K562 (cell line): ENCODE results near the gene PRCD. TPM values are rescaled to one million over a fixed set of nuclear protein-coding genes. Genes with fewer than 3 reads are reported as not detected.

Experiments
- ATAC-seq: fragments of 200-7000 bp; cut with Tn5 transposase; 3 replicates; pipeline ENCODE4 v1.9.1; 2020; ENCODE audit warnings: moderate library complexity
- BruUV-seq: library from RNA; stranded (reverse); fragments of 400-500 nt; replicated peaks from 2 replicates; lab custom pipeline; 2021; lab: Mats Ljungman, UMichigan
- CTCF ChIA-PET: fragments of 300-600 bp; formaldehyde crosslinking; extraction: SDS; loops from one replicate; lab custom pipeline; 2021; ENCODE audit warnings: low intra/inter-chr PET ratio; lab: Yijun Ruan, JAX
- POLR2A ChIA-PET: fragments of 300-600, 350-650 bp; sonication (Branson Sonifier 250); formaldehyde crosslinking; extraction: SDS; loops from one replicate; lab custom pipeline; 2021; ENCODE audit warnings: antibody characterized with exemption, inconsistent platforms; lab: Yijun Ruan, JAX
- DNase-seq, 4 experiments: peaks; one replicate each; pipeline versions ENCODE4 v3.0.0 to v3.0.0-alpha.2; 2011 to 2018; ENCODE audit warnings: low spot score in 3 of 4, mixed read lengths in 3 of 4; ENCODE audit errors: extremely low read depth in 1 of 4
- FAIRE-seq: peaks from 2 replicates; lab custom pipeline; 2011; peaks lifted over from hg19 to GRCh38; lab: Jason Lieb, UNC
- H2AFZ ChIP-seq: 2 replicates; pipeline ENCODE4 v1.6.0; 2011; ENCODE audit warnings: low read depth, low read length, control low read depth, inconsistent platforms
- H3K27ac ChIP-seq: fragments of 200-600 bp; 3 replicates; pipeline ENCODE4 v1.8.0; 2011; ENCODE audit warnings: low read depth, mild to moderate bottlenecking, control low read depth, inconsistent platforms, low read length, moderate library complexity, mixed read lengths; ENCODE audit errors: extremely low read depth
- H3K27me3 ChIP-seq, 2 experiments: fragments of 300-600 bp in 1 of 2; 2 replicates in 1 of 2; 3 replicates in 1 of 2; pipeline versions ENCODE4 v1.6.0 to v1.8.0; 2011; ENCODE audit warnings: inconsistent platforms in 2 of 2, low read length in 2 of 2, mild to moderate bottlenecking in 1 of 2, mixed read lengths in 1 of 2, moderate library complexity in 1 of 2; ENCODE audit not compliant: control insufficient read depth in 2 of 2, insufficient read depth in 2 of 2
- H3K36me3 ChIP-seq: fragments of 300-600 bp; 3 replicates; pipeline ENCODE4 v1.8.0; 2011; ENCODE audit warnings: mild to moderate bottlenecking, low read length, inconsistent platforms; ENCODE audit not compliant: control insufficient read depth, insufficient read depth
- H3K4me1 ChIP-seq, 2 experiments: fragments of 200-600 bp in 1 of 2; replicated peaks in 1 of 2; 2 replicates in 1 of 2; 3 replicates in 1 of 2; pipeline versions ENCODE4 v1.5.1 to v1.8.0; 2011; ENCODE audit warnings: inconsistent platforms in 2 of 2, low read length in 2 of 2, mild to moderate bottlenecking in 1 of 2, mixed read lengths in 1 of 2, moderate library complexity in 1 of 2; ENCODE audit not compliant: control insufficient read depth in 2 of 2, insufficient read depth in 2 of 2
- H3K4me2 ChIP-seq: 2 replicates; pipeline ENCODE4 v1.6.1; 2011; ENCODE audit warnings: low read length, control low read depth, inconsistent platforms, mixed read lengths; ENCODE audit not compliant: insufficient read depth
- H3K4me3 ChIP-seq: fragments of 200-600 bp; sonication (generic), shearing (Covaris generic); 2 replicates; pipeline ENCODE4 v1.5.1; 2016; ENCODE audit warnings: control low read depth, inconsistent platforms
- H3K79me2 ChIP-seq: fragments of 200-600 bp; 3 replicates; pipeline ENCODE4 v1.8.0; 2011; ENCODE audit warnings: low read length, inconsistent platforms; ENCODE audit not compliant: control insufficient read depth, insufficient read depth
- H3K9ac ChIP-seq, 2 experiments: 2 replicates each; pipeline versions ENCODE4 v1.6.0 to v1.6.1; 2011; ENCODE audit warnings: low read depth in 2 of 2, low read length in 2 of 2, control low read depth in 1 of 2, inconsistent platforms in 1 of 2, mild to moderate bottlenecking in 1 of 2, mixed read lengths in 1 of 2; ENCODE audit not compliant: insufficient read depth in 1 of 2
- H3K9me1 ChIP-seq: one replicate; pipeline ENCODE4 v1.6.0; 2011; ENCODE audit warnings: inconsistent platforms, mild to moderate bottlenecking, low read length, moderate library complexity; ENCODE audit not compliant: control insufficient read depth, insufficient read depth
- H3K9me3 ChIP-seq: replicated peaks from 2 replicates; pipeline ENCODE4 v1.5.1; 2011; ENCODE audit warnings: low read depth, low read length, inconsistent platforms; ENCODE audit not compliant: control insufficient read depth, insufficient read depth
- H4K20me1 ChIP-seq: replicated peaks from 2 replicates; pipeline ENCODE4 v1.6.1; 2011; ENCODE audit warnings: low read length, inconsistent platforms, mixed read lengths; ENCODE audit not compliant: control insufficient read depth, insufficient read depth
- ARID1B ChIP-seq: fragments of 450-650 bp; IDR thresholded peaks from 2 replicates; pipeline ENCODE4 v1.6.1; 2016; ENCODE audit warnings: antibody characterized with exemption, mild to moderate bottlenecking, inconsistent platforms
- CC2D1A ChIP-seq: fragments of 450-650 bp; IDR thresholded peaks from 2 replicates; pipeline ENCODE4 v1.6.1; 2017; ENCODE audit warnings: mild to moderate bottlenecking
- EHMT2 ChIP-seq: fragments of 450-650 bp; IDR thresholded peaks from 2 replicates; pipeline ENCODE4 v1.6.1; 2018; ENCODE audit warnings: antibody characterized with exemption
- FOS ChIP-seq: IDR thresholded peaks from 3 replicates; pipeline ENCODE4 v1.6.1; 2011; ENCODE audit not compliant: insufficient read length; ENCODE audit errors: extremely low read depth
- KDM4B ChIP-seq, 2 experiments: fragments of 450-650 bp in 1 of 2; sonication (generic) in 1 of 2; IDR thresholded peaks; 2 replicates each; pipeline ENCODE4 v1.6.1; 2016 to 2017; ENCODE audit warnings: borderline replicate concordance in 2 of 2, antibody characterized with exemption in 1 of 2, low read depth in 1 of 2, mild to moderate bottlenecking in 1 of 2
- MYBL2 ChIP-seq, 2 experiments: fragments of 450-650 bp in 1 of 2; sonication (generic) in 1 of 2; formaldehyde crosslinking in 1 of 2; IDR thresholded peaks; 2 replicates each; pipeline versions ENCODE4 v1.6.1 to v1.8.1; 2017 to 2022; ENCODE audit warnings: borderline replicate concordance in 1 of 2, inconsistent platforms in 1 of 2, low read depth in 1 of 2, mild to moderate bottlenecking in 1 of 2, missing genetic modification reagents in 1 of 2, moderate library complexity in 1 of 2
- NR1H2 ChIP-seq: sonication (generic); formaldehyde crosslinking; IDR thresholded peaks from 2 replicates; pipeline ENCODE4 v1.4.0; 2020; ENCODE audit warnings: mild to moderate bottlenecking, missing genetic modification reagents
- PHTF2 ChIP-seq: fragments of 250-450 bp; sonication (Bioruptor Pico); IDR thresholded peaks from 2 replicates; pipeline ENCODE4 v1.5.0; 2021; ENCODE audit warnings: mild to moderate bottlenecking
- XRCC4 ChIP-seq: IDR thresholded peaks from one replicate; pipeline ENCODE4 v1.6.1; 2011; ENCODE audit not compliant: insufficient read depth, insufficient read length; ENCODE audit errors: extremely low read depth
- WGBS: fragments of 100-300 bp; shearing (Covaris generic); methylation state at CpG from one replicate; pipeline ENCODE4 v1.1.6; 2016; ENCODE audit warnings: low coverage, mixed read lengths; ENCODE audit not compliant: insufficient coverage; ENCODE audit errors: missing lambda C conversion rate; 5-methylcytosine and 5-hydroxymethylcytosine counted together
- in situ Hi-C: fragments of 300-500 bp; cut with MboI; formaldehyde crosslinking; loops from 4 replicates; pipeline ENCODE4 v1.15.0; 2018; ENCODE audit warnings: inconsistent platforms, mixed read lengths
- intact Hi-C: fragments of 100-400 bp; cut with micrococcal nuclease; formaldehyde crosslinking; loops from 2 replicates; pipeline ENCODE4 v1.14.2; 2022
- polyA plus RNA-seq, 8 experiments: library from polyadenylated mRNA; depleted of rRNA in 4 of 8; stranded (reverse) in 5 of 8; unstranded in 3 of 8; fragments of >200 nt; fragmentation: Nextera tagmentation in 2 of 8; fragmentation: Illumina TruSeq in 1 of 8; extraction: Ambion mirVana in 2 of 8; extraction: Trizol in 1 of 8; gene quantifications; 2 replicates each; pipeline versions ENCODE4 v1.2.1 to v1.2.3, GENCODE V29; 2011 to 2014; ENCODE audit warnings: inconsistent platforms in 1 of 8, missing spikeins in 1 of 8
- total RNA-seq, 7 experiments: library from RNA; depleted of rRNA in 6 of 7; stranded (reverse); fragments of >200 nt in 6 of 7; fragmentation: Illumina TruSeq in 2 of 7; extraction: Trizol in 2 of 7; gene quantifications; 2 replicates each; pipeline versions ENCODE4 v1.2.1 to v1.2.3, GENCODE V29; 2011 to 2021; ENCODE audit warnings: low replicate concordance in 1 of 7
- TF ChIP-seq, protein P1 (sequence below): sonication (generic); formaldehyde crosslinking; IDR thresholded peaks from 2 replicates; pipeline ENCODE4 v1.5.0; 2020; ENCODE audit warnings: missing genetic modification reagents
- TF ChIP-seq, protein P2 (sequence below), 2 experiments: fragments of 200-800 bp in 1 of 2; sonication (Bioruptor generic) in 1 of 2; sonication (generic) in 1 of 2; formaldehyde crosslinking in 1 of 2; IDR thresholded peaks in 1 of 2; conservative IDR thresholded peaks in 1 of 2; 2 replicates each; pipeline versions ENCODE4 v1.5.0 to v1.6.1; 2016 to 2020; ENCODE audit warnings: missing compliant biosample characterization in 1 of 2, missing genetic modification characterization in 1 of 2, missing genetic modification reagents in 1 of 2
- TF ChIP-seq, protein P3 (sequence below): sonication (generic); formaldehyde crosslinking; IDR thresholded peaks from 2 replicates; pipeline ENCODE4 v1.8.1; 2023; ENCODE audit warnings: mild to moderate bottlenecking, missing genetic modification reagents, moderate library complexity
- TF ChIP-seq, protein P4 (sequence below): sonication (generic); formaldehyde crosslinking; IDR thresholded peaks from 2 replicates; pipeline ENCODE4 v1.4.0; 2020; ENCODE audit warnings: mild to moderate bottlenecking, missing genetic modification reagents
- TF ChIP-seq, protein P5 (sequence below): fragments of 250-450 bp; sonication (Bioruptor Pico); IDR thresholded peaks from 2 replicates; pipeline ENCODE4 v1.4.0; 2020; ENCODE audit warnings: mild to moderate bottlenecking

Gene PRCD
- total and polyA plus RNA-seq, 9 of the 15 experiments (the other 6 are each of a cell fraction or from before 2014, with no cell fraction given), result 0.20 to 0.25 (median 0.21) TPM; not detected in 6

DNA sequence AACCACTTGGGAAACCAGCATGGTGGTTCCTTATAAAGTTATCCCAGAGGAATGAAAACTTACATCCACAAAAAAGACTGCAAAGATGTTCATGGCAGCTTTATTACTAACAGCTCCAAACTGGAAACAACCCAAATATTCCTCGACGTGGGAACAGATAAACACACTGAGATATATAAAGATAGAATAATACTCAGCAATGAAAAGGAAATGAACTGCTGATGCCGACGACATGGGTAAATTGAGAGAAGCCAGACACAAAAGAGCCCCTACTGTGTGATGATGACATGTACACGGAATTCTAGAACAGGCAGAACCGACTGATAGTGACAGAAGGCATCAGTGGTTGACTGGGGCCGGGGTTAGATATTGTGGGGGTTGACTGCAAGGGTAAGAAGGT is 9.7 kb downstream of the PRCD start:
- FAIRE-seq, result no peak
- Histone ChIP-seq H3K4me2 (no peak overlapping the region), H3K27me3 (no peaks in the 10 kb centered on the region), H3K9me1 (no peaks in the 10 kb centered on the region), H3K9me3 (no peaks in the 10 kb centered on the region), H2AFZ (no peak overlapping the region), H3K36me3 (no peaks in the 10 kb centered on the region), H3K4me1 (peaks cover 0 to 23% of the 10 kb centered on the region in 2 experiments; a peak in 3 of 5 replicates), H3K9ac (no peak overlapping the region), H4K20me1 (no peaks in the 10 kb centered on the region), H3K4me3 (no peak overlapping the region), H3K27ac (no peak overlapping the region), H3K79me2 (no peaks in the 10 kb centered on the region)
- POLR2A ChIA-PET, result interaction anchor here (0.6 to 1.0 kb wide), 5 partner anchors 8 to 132 kb away, joined by 3 to 5 read pairs (median 3); no protein-coding TSS in a partner anchor
- CTCF ChIA-PET, result no interaction called here
- no peak for ATAC-seq
- intact Hi-C loops, result loop anchor here (5.0 kb wide), 1 partner anchor 42 kb away; no protein-coding TSS in a partner anchor
- no peak for DNase-seq
- 23% methylated on average over 7 of the region's 7 CpGs for WGBS
- in situ Hi-C loops, result no loop called here
- BruUV-seq, result no TSS peak
- TF ChIP-seq, protein P1, sequence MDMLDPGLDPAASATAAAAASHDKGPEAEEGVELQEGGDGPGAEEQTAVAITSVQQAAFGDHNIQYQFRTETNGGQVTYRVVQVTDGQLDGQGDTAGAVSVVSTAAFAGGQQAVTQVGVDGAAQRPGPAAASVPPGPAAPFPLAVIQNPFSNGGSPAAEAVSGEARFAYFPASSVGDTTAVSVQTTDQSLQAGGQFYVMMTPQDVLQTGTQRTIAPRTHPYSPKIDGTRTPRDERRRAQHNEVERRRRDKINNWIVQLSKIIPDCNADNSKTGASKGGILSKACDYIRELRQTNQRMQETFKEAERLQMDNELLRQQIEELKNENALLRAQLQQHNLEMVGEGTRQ (CRISPR knock-in tag), result no peak
- no peak for TF ChIP-seq NR1H2 (CRISPR knock-in tag)
- TF ChIP-seq, protein P2, sequence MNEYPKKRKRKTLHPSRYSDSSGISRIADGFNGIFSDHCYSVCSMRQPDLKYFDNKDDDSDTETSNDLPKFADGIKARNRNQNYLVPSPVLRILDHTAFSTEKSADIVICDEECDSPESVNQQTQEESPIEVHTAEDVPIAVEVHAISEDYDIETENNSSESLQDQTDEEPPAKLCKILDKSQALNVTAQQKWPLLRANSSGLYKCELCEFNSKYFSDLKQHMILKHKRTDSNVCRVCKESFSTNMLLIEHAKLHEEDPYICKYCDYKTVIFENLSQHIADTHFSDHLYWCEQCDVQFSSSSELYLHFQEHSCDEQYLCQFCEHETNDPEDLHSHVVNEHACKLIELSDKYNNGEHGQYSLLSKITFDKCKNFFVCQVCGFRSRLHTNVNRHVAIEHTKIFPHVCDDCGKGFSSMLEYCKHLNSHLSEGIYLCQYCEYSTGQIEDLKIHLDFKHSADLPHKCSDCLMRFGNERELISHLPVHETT (CRISPR knock-in tag; conservative IDR thresholded peaks at IDR 0.05 in 1 of 2, IDR thresholded peaks at IDR 0.05 in 1 of 2), result no peak
- TF ChIP-seq KDM4B (IDR thresholded peaks at IDR 0.05; ENCODE audit: borderline replicate concordance in 2 of 2, low read depth in 1 of 2), result no peak
- no peak for TF ChIP-seq ARID1B
- no peak for TF ChIP-seq PHTF2 (CRISPR knock-in tag)
- TF ChIP-seq, protein P3, sequence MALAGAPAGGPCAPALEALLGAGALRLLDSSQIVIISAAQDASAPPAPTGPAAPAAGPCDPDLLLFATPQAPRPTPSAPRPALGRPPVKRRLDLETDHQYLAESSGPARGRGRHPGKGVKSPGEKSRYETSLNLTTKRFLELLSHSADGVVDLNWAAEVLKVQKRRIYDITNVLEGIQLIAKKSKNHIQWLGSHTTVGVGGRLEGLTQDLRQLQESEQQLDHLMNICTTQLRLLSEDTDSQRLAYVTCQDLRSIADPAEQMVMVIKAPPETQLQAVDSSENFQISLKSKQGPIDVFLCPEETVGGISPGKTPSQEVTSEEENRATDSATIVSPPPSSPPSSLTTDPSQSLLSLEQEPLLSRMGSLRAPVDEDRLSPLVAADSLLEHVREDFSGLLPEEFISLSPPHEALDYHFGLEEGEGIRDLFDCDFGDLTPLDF (CRISPR knock-in tag), result no peak
- no peak for TF ChIP-seq EHMT2
- TF ChIP-seq, protein P4, sequence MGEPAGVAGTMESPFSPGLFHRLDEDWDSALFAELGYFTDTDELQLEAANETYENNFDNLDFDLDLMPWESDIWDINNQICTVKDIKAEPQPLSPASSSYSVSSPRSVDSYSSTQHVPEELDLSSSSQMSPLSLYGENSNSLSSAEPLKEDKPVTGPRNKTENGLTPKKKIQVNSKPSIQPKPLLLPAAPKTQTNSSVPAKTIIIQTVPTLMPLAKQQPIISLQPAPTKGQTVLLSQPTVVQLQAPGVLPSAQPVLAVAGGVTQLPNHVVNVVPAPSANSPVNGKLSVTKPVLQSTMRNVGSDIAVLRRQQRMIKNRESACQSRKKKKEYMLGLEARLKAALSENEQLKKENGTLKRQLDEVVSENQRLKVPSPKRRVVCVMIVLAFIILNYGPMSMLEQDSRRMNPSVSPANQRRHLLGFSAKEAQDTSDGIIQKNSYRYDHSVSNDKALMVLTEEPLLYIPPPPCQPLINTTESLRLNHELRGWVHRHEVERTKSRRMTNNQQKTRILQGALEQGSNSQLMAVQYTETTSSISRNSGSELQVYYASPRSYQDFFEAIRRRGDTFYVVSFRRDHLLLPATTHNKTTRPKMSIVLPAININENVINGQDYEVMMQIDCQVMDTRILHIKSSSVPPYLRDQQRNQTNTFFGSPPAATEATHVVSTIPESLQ (CRISPR knock-in tag), result no peak
- no peak for TF ChIP-seq MYBL2 (IDR thresholded peaks at IDR 0.05; ENCODE audit: low read depth)
- TF ChIP-seq MYBL2 (CRISPR knock-in tag; IDR thresholded peaks at IDR 0.05; ENCODE audit: borderline replicate concordance), result no peak
- no peak for TF ChIP-seq CC2D1A
- TF ChIP-seq XRCC4, result no peak
- TF ChIP-seq FOS, result no peak
- TF ChIP-seq, protein P5, sequence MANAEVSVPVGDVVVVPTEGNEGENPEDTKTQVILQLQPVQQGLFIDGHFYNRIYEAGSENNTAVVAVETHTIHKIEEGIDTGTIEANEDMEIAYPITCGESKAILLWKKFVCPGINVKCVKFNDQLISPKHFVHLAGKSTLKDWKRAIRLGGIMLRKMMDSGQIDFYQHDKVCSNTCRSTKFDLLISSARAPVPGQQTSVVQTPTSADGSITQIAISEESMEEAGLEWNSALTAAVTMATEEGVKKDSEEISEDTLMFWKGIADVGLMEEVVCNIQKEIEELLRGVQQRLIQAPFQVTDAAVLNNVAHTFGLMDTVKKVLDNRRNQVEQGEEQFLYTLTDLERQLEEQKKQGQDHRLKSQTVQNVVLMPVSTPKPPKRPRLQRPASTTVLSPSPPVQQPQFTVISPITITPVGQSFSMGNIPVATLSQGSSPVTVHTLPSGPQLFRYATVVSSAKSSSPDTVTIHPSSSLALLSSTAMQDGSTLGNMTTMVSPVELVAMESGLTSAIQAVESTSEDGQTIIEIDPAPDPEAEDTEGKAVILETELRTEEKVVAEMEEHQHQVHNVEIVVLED (CRISPR knock-in tag), result no peak
